Thoracic aorta (tissue), 2 donors: ENCODE data around the gene TUBB1. TPM values are rescaled to one million over a fixed set of nuclear protein-coding genes. Genes with fewer than 3 reads are reported as not detected.

Experiments
- ATAC-seq: fragments of 150-250 bp; one replicate; pipeline ENCODE4 v1.8.0; 2017; ENCODE audit warnings: low read depth; ENCODE audit not compliant: insufficient number of reproducible peaks, low FRiP score
- DNase-seq: peaks from one replicate; pipeline ENCODE4 v3.0.0-alpha.2; 2020; ENCODE audit warnings: low spot score
- H3K27ac ChIP-seq, 2 donors: fragments of 200-600 bp; sonication (generic); 1 replicate in 1 of 2; 2 replicates in 1 of 2; pipeline ENCODE4 v1.5.1; 2016; ENCODE audit warnings: mild to moderate bottlenecking in 2 of 2, moderate library complexity in 2 of 2
- H3K27me3 ChIP-seq: fragments of 200-600 bp; sonication (generic); replicated peaks from 2 replicates; pipeline ENCODE4 v1.6.0; 2016; ENCODE audit warnings: mild to moderate bottlenecking; ENCODE audit not compliant: insufficient read depth
- H3K36me3 ChIP-seq: fragments of 200-600 bp; sonication (generic); one replicate; pipeline ENCODE4 v1.5.1; 2016
- H3K4me1 ChIP-seq, 2 donors: fragments of 200-600 bp; sonication (generic); 1 replicate in 1 of 2; 2 replicates in 1 of 2; pipeline versions ENCODE4 v1.5.1 to v1.6.0; 2016; ENCODE audit warnings: low read depth in 2 of 2, mild to moderate bottlenecking in 1 of 2; ENCODE audit not compliant: control insufficient read depth in 1 of 2
- H3K4me3 ChIP-seq: fragments of 200-600 bp; sonication (generic); 2 replicates; pipeline ENCODE4 v1.5.1; 2016; ENCODE audit warnings: mild to moderate bottlenecking
- H3K9me3 ChIP-seq: fragments of 200-600 bp; sonication (generic); 2 replicates; pipeline ENCODE4 v1.5.1; 2016
- CTCF ChIP-seq: fragments of 200-600 bp; sonication (generic); IDR thresholded peaks from one replicate; pipeline ENCODE4 v1.5.1; 2019; ENCODE audit warnings: antibody characterized with exemption
- total RNA-seq, 2 donors: library from RNA; depleted of rRNA; stranded (reverse); fragments of >200 nt; gene quantifications; one replicate each; pipeline versions ENCODE4 v1.1.0 to v1.2.3, GENCODE V29; 2016

TUBB1 gene
- total RNA-seq, 2 donors from 2014 or later, result 0.54 TPM; not detected in 1

GRCh38 chr20:59000326-59000725 lies 18.9 kb upstream of the TUBB1 start:
- Histone ChIP-seq H3K4me3 (no peak overlapping the region), H3K4me1 (peaks cover 13 to 21% of the 10 kb centered on the region in 2 donors), H3K27ac (no peak overlapping the region), H3K27me3 (no peaks in the 10 kb centered on the region), H3K36me3 (peaks cover 34% of the 10 kb centered on the region), H3K9me3 (no peaks in the 10 kb centered on the region)
- TF ChIP-seq CTCF, result no peak
- ATAC-seq (no peak), DNase-seq (no peak)

- Histone ChIP-seq H3K27ac (no peak overlapping the region), H3K4me1 (peaks cover 20 to 28% of the 10 kb centered on the region in 2 donors), H3K9me3 (no peaks in the 10 kb centered on the region), H3K27me3 (no peaks in the 10 kb centered on the region), H3K4me3 (no peak overlapping the region), H3K36me3 (peaks cover 34% of the 10 kb centered on the region)
- TF ChIP-seq CTCF, result no peak
- ATAC-seq (no peak), DNase-seq (no peak)
Observed at GRCh38 chr20:59001068-59001448, 18.2 kb upstream of the TUBB1 start.

- ATAC-seq (no peak), DNase-seq (no peak)
- no peak overlapping the region for H3K27ac ChIP-seq
- H3K9me3 ChIP-seq, result no peaks in the 10 kb centered on the region
- H3K4me1 ChIP-seq, result peaks cover 20 to 33% of the 10 kb centered on the region in 2 donors
- H3K4me3 ChIP-seq, result no peak overlapping the region
- TF ChIP-seq CTCF, result no peak
- no peaks in the 10 kb centered on the region for H3K27me3 ChIP-seq
- peaks cover 33% of the 10 kb centered on the region for H3K36me3 ChIP-seq
Observed at GRCh38 chr20:59001449-59002171, 17.6 kb upstream of the TUBB1 start.

- TF ChIP-seq CTCF, result no peak
- Histone ChIP-seq H3K4me3 (no peak overlapping the region), H3K4me1 (peaks cover 20 to 34% of the 10 kb centered on the region in 2 donors), H3K27me3 (no peaks in the 10 kb centered on the region), H3K36me3 (peaks cover 26% of the 10 kb centered on the region), H3K27ac (no peak overlapping the region), H3K9me3 (no peaks in the 10 kb centered on the region)
- DNase-seq, result no peak
- ATAC-seq, result no peak
Observed at GRCh38 chr20:59002388-59002787, 16.8 kb upstream of the TUBB1 start.

GRCh38 chr20:59002874-59003399 lies 16.3 kb upstream of the TUBB1 start:
- Histone ChIP-seq H3K36me3 (peaks cover 21% of the 10 kb centered on the region), H3K4me1 (peaks cover 20 to 40% of the 10 kb centered on the region in 2 donors), H3K27me3 (no peaks in the 10 kb centered on the region), H3K27ac (peak overlapping the region; percentile 11 to 41), H3K9me3 (no peaks in the 10 kb centered on the region), H3K4me3 (no peak overlapping the region)
- DNase-seq (no peak), ATAC-seq (no peak)
- TF ChIP-seq CTCF, result no peak
